CD4-positive, alpha-beta T cell (primary cell): ENCODE measurements around the gene PDGFA. TPM values are rescaled to one million over a fixed set of nuclear protein-coding genes. Genes with fewer than 3 reads are reported as not detected.

Experiments used
- ATAC-seq: fragments of 200-7000 bp; cut with Tn5 transposase; one replicate; pipeline ENCODE4 v1.10.0; 2022; ENCODE audit warnings: mild to moderate bottlenecking; ENCODE audit not compliant: poor library complexity
- CTCF ChIA-PET: fragments of 350-600 bp; sonication (Branson Sonifier 250); formaldehyde crosslinking; loops from one replicate; lab custom pipeline; 2021; ENCODE audit warnings: antibody characterized with exemption, inconsistent platforms; lab: Charles Lee
- POLR2A ChIA-PET: fragments of 350-600 bp; sonication (Branson Sonifier 250); formaldehyde crosslinking; loops from one replicate; lab custom pipeline; 2021; ENCODE audit warnings: antibody characterized with exemption, inconsistent platforms; lab: Charles Lee
- DNase-seq, 14 experiments: peaks; one replicate each; pipeline ENCODE4 v3.0.0-alpha.2; 2013 to 2020; ENCODE audit warnings: mixed read lengths in 2 of 14
- H3K27ac ChIP-seq, 2 donors: one replicate each; pipeline versions ENCODE4 v1.5.1 to v1.7.0; 2013; ENCODE audit warnings: low read length in 2 of 2, low read depth in 1 of 2, mild to moderate bottlenecking in 1 of 2
- H3K27me3 ChIP-seq, 2 experiments: 1 replicate in 1 of 2; 2 replicates in 1 of 2; pipeline versions ENCODE4 v1.6.1 to v1.7.0; 2013; ENCODE audit warnings: low read length in 2 of 2, control low read depth in 1 of 2, mild to moderate bottlenecking in 1 of 2, moderate library complexity in 1 of 2; ENCODE audit not compliant: insufficient read depth in 2 of 2, control insufficient read depth in 1 of 2
- H3K36me3 ChIP-seq: one replicate; pipeline ENCODE4 v1.6.1; 2013; ENCODE audit warnings: low read length, control low read depth; ENCODE audit not compliant: insufficient read depth
- H3K4me1 ChIP-seq: one replicate; pipeline ENCODE4 v1.6.1; 2013; ENCODE audit warnings: low read length, control low read depth; ENCODE audit not compliant: insufficient read depth
- H3K4me3 ChIP-seq: one replicate; pipeline ENCODE4 v1.5.1; 2013; ENCODE audit warnings: mild to moderate bottlenecking, low read length, moderate library complexity
- H3K9me3 ChIP-seq, 2 experiments: 1 replicate in 1 of 2; 2 replicates in 1 of 2; pipeline versions ENCODE4 v1.6.1 to v1.7.0; 2013; ENCODE audit warnings: low read length in 2 of 2, mild to moderate bottlenecking in 2 of 2, control low read depth in 1 of 2, moderate library complexity in 1 of 2; ENCODE audit not compliant: control insufficient read depth in 1 of 2, insufficient read depth in 1 of 2
- H3K27ac Mint-ChIP-seq: one replicate; pipeline ENCODE4 v1.8.0; 2020; ENCODE audit warnings: mixed read lengths
- H3K27me3 Mint-ChIP-seq: one replicate; pipeline ENCODE4 v1.8.0; 2021; ENCODE audit warnings: mixed read lengths
- H3K36me3 Mint-ChIP-seq: one replicate; pipeline ENCODE4 v1.8.0; 2021; ENCODE audit warnings: low read depth, mixed read lengths
- H3K4me1 Mint-ChIP-seq: one replicate; pipeline ENCODE4 v1.8.0; 2021; ENCODE audit warnings: low read depth, mixed read lengths
- H3K4me3 Mint-ChIP-seq: one replicate; pipeline ENCODE4 v1.8.0; 2020; ENCODE audit warnings: mild to moderate bottlenecking, mixed read lengths
- H3K9me3 Mint-ChIP-seq: one replicate; pipeline ENCODE4 v1.8.0; 2020; ENCODE audit warnings: mixed read lengths
- CTCF ChIP-seq: fragments of 200-600 bp; IDR thresholded peaks from one replicate; pipeline ENCODE4 v1.8.0; 2022; ENCODE audit warnings: antibody characterized with exemption, mild to moderate bottlenecking
- intact Hi-C, 2 experiments: fragments of 100-400 bp; cut with DNase I in 1 of 2; cut with micrococcal nuclease in 1 of 2; formaldehyde crosslinking; loops; one replicate each; pipeline versions ENCODE4 v1.15.1 to v1.9.0; 2023 to 2025; cut with DNase I, micrococcal nuclease
- total RNA-seq, 174 experiments: library from RNA in 2 of 174; stranded (reverse) in 2 of 174; gene quantifications; one replicate each; pipeline ENCODE4 v1.2.3 and lab custom pipeline; 2021 to 2026

Gene PDGFA
- total RNA-seq, 2 experiments from 2014 or later = 0.55 to 0.70 TPM

DNA sequence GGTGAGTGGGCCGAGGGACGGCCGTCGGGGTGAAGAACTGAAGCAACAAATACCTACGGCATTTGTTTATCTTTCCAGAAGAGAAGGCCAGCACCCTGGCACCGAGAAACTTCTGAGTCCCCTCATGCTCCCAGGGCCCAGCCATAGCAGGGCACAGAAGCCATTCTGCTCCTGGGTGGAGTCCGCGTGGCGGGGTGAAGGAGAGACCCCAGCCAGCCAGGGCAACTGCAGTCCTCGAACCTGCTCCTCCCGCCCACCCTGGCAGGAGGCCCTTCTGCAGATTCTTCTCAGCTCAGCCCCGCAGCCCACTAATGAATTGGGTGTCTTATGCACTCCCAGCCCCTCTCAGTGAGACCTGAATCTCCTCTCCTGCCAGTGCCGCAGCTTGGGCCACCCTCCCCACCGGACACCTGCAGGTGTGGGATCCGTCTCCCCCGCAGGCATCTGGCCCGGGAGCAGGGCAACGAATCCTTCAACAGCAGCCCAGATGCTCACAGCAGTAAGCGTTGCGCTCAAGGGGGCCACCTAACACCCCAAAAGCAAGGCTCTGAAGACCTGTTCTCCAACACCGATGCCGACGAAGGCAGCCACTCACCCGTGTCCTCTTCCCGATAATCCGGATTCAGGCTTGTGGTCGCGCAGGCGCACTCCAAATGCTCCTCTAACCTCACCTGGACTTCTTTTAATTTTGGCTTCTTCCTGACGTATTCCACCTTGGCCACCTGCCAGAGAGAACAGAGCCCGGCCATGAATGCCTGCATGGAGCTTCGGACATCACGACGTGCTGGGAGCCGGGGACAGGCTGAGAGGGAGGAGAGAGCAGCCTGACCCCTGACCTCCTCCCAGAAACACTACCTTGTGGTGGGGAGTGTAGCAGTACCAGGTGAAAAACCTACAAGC is 18.9 kb downstream of the PDGFA start:
- H3K4me1 Mint-ChIP-seq = no peaks in the 10 kb centered on the region
- H3K27me3 Mint-ChIP-seq = no peaks in the 10 kb centered on the region
- peaks cover 0 to 12% of the 10 kb centered on the region in 2 experiments for H3K9me3 ChIP-seq
- DNase-seq (no peak), ATAC-seq (no peak)
- no peak for TF ChIP-seq CTCF
- H3K27me3 ChIP-seq = no peaks in the 10 kb centered on the region
- no peaks in the 10 kb centered on the region for H3K36me3 Mint-ChIP-seq
- POLR2A ChIA-PET = no interaction called here
- intact Hi-C loops = no loop called here
- no peak overlapping the region for H3K4me3 Mint-ChIP-seq
- H3K27ac Mint-ChIP-seq = no peak overlapping the region
- H3K36me3 ChIP-seq = no peaks in the 10 kb centered on the region
- peaks cover 2% of the 10 kb centered on the region for H3K4me1 ChIP-seq
- CTCF ChIA-PET = no interaction called here
- no peak overlapping the region for H3K4me3 ChIP-seq
- no peaks in the 10 kb centered on the region for H3K9me3 Mint-ChIP-seq
- H3K27ac ChIP-seq = no peak overlapping the region

- Mint-ChIP-seq H3K27ac (no peak overlapping the region), H3K36me3 (no peaks in the 10 kb centered on the region), H3K9me3 (no peaks in the 10 kb centered on the region), H3K4me1 (no peaks in the 10 kb centered on the region), H3K27me3 (no peaks in the 10 kb centered on the region), H3K4me3 (no peak overlapping the region)
- POLR2A ChIA-PET = no interaction called here
- no peak for TF ChIP-seq CTCF
- no peak for ATAC-seq
- no peaks in the 10 kb centered on the region for H3K36me3 ChIP-seq
- H3K4me1 ChIP-seq = peaks cover 2% of the 10 kb centered on the region
- intact Hi-C loops = no loop called here
- no peak overlapping the region for H3K27ac ChIP-seq
- no peaks in the 10 kb centered on the region for H3K27me3 ChIP-seq
- no peak overlapping the region for H3K4me3 ChIP-seq
- DNase-seq = no peak
- peaks cover 0 to 12% of the 10 kb centered on the region in 2 experiments for H3K9me3 ChIP-seq
- CTCF ChIA-PET = no interaction called here
These were observed 19.7 kb downstream of the PDGFA start for GRCh38 chr7:499853-500485.

DNA sequence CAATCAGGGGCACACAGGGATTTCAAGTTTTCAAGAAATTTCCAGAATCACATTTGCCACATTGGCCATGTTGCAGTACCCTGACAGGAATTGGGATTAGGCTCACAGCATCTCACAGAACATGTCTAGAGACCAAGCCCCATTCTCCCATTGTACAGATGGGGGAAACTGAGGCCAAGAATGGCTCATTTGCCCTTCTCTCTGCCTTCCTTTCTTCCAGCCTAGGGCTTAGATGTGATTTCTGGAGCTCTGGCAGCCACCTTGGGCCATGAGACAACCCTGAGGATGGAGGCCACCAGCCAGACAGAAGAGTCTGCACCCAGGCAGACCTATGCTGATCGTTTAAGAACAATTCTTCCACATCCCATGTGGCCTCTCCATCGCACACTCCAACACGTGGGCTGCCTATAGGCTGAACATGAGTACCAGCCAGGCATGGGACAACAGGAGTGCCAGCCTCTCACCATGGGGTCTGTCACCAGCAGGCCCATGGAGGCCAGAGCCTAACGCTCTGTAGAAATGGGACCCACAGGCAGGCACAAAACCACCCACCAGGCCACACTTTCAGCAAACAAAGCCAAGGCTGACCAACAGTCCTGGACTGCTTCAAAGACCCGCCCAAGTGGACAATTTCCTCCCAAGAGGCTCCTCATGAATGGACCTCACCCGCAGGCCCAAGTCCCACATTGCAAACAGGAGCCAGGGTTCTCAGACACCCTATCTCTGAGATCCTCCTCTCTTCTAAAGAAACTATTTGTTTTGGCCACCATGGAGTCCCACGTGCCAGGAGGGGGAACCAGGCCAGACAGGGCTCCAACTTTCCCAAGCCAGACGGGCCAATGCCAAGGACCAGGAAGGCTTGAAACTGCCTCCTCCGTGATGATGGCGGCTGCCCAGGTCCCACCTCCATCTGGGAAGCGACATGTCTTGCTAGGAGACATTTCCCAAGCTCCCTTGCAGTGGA is 20.7 kb downstream of the PDGFA start:
- Mint-ChIP-seq H3K4me3 (no peak overlapping the region), H3K4me1 (no peaks in the 10 kb centered on the region), H3K36me3 (no peaks in the 10 kb centered on the region), H3K9me3 (no peaks in the 10 kb centered on the region), H3K27me3 (no peaks in the 10 kb centered on the region), H3K27ac (no peak overlapping the region)
- DNase-seq (no peak), ATAC-seq (no peak)
- intact Hi-C loops = no loop called here
- H3K27ac ChIP-seq = no peak overlapping the region
- H3K9me3 ChIP-seq = peaks cover 0 to 12% of the 10 kb centered on the region in 2 experiments
- no peaks in the 10 kb centered on the region for H3K36me3 ChIP-seq
- ChIA-PET POLR2A (no interaction called here), CTCF (no interaction called here)
- no peak overlapping the region for H3K4me3 ChIP-seq
- H3K27me3 ChIP-seq = no peaks in the 10 kb centered on the region
- H3K4me1 ChIP-seq = peaks cover 2% of the 10 kb centered on the region
- TF ChIP-seq CTCF = no peak
